ENCODE results near the gene GPI. TPM values are rescaled to one million over a fixed set of nuclear protein-coding genes. Genes with fewer than 3 reads are reported as not detected.

The GPI gene
- total RNA-seq, 1 donor from 2014 or later: 144 TPM

DNA sequence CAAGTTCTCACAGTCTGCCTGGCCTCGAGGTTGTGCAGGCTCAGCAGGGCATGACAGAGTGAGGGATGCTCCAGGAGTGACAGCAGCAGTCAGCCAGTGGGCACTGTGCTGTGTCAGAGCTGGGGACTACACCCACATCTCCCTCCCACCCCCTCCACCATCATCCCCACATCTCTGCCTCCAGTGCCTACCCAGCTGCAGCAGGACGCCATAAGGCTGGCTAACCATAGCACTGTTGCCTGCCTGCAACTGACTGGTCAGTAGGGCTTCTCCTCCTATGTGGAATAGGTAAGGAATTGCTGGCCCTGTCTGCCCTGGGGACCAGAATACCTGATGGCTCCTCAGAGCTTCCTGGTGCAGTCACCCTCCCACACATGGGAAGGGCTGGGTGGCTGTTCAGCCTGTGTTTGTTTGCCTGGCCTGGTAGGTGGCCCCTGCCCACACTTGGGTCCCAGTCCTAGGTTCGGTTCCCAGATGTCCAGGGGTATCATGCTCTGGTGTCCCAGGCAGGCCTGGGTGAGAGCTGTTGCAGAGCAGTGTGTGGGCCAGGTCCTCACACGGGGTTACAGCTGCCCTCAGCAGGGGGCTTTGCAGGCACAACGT, 15.7 kb downstream of the GPI start:
- Histone ChIP-seq H3K27me3 (no peaks in the 10 kb centered on the region), H3K4me3 (no peak overlapping the region), H3K36me3 (peaks cover 82% of the 10 kb centered on the region), H3K27ac (no peak overlapping the region), H3K9me3 (no peaks in the 10 kb centered on the region), H3K4me1 (no peaks in the 10 kb centered on the region)
- intact Hi-C loops (cut with DNase I): no loop called here
- DNase-seq: no peak
- TF ChIP-seq, protein P1, sequence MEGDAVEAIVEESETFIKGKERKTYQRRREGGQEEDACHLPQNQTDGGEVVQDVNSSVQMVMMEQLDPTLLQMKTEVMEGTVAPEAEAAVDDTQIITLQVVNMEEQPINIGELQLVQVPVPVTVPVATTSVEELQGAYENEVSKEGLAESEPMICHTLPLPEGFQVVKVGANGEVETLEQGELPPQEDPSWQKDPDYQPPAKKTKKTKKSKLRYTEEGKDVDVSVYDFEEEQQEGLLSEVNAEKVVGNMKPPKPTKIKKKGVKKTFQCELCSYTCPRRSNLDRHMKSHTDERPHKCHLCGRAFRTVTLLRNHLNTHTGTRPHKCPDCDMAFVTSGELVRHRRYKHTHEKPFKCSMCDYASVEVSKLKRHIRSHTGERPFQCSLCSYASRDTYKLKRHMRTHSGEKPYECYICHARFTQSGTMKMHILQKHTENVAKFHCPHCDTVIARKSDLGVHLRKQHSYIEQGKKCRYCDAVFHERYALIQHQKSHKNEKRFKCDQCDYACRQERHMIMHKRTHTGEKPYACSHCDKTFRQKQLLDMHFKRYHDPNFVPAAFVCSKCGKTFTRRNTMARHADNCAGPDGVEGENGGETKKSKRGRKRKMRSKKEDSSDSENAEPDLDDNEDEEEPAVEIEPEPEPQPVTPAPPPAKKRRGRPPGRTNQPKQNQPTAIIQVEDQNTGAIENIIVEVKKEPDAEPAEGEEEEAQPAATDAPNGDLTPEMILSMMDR (IDR thresholded peaks at IDR 0.05): no peak
- no peak for ATAC-seq

DNA sequence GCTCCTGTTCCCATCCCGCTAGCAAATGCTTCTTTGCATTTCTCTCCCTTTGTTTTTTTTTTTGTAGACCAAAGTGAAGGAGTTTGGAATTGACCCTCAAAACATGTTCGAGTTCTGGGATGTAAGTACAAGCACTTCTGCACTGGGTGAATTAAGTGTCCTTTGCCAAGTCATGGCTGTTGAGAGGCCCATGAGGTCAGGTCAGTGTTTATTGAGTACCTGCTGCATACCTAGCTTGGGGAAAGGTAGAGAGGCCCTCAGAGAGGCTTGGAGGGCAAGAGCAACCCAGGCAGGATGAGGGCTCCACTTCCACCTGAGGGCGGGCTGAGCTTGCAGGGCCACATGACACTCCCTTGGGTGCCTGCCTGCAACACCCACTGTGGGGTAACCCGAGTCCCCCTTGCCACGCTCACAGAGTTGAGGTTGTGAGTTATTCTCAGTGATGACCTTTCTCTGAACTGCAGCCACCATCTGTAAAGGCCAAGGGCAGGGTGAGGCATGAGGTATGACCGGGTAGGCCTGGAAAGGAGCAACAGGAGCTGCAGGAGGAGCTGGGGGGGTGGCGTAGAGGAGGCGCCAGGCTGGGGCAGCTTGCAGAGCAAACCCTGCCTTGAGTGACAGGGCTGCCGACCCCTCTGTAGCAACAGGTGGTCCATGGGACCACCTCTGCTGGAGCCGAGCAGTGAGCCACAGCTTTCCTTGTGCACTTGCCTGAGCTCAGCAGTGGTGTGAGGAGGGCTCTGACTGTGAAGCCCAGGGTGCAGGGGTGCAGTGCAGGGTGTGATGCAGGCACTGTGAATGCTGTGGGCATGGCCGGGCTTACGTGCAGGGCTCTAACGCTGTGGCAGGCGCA, 16.6 kb downstream of the GPI start:
- Histone ChIP-seq H3K36me3 (peaks cover 85% of the 10 kb centered on the region), H3K27ac (no peak overlapping the region), H3K9me3 (no peaks in the 10 kb centered on the region), H3K27me3 (no peaks in the 10 kb centered on the region), H3K4me3 (no peak overlapping the region), H3K4me1 (no peaks in the 10 kb centered on the region)
- intact Hi-C loops (cut with DNase I): no loop called here
- TF ChIP-seq, protein P1 (IDR thresholded peaks at IDR 0.05): no peak
- no peak for ATAC-seq
- DNase-seq: no peak

DNA sequence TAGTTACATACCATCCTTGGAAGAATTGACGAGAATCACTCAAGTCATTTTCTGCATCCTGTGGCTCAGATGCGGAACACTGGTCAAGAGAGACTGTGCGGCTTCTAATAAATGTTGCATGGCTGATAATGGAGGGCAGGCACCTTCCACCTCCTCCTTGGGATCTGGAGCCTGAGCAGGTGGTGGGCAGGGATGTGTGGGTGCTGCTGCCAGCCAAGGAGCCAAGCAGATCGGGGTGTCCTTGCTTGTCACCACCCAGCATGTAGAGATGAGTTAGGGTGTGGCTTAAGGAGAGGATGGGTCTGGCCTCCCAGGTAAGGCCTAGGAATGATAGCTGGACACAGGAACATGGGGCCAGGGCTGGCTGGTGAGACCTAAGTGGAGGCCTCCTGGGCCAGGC, 17.5 kb downstream of the GPI start:
- peaks cover 88% of the 10 kb centered on the region for H3K36me3 ChIP-seq
- no peaks in the 10 kb centered on the region for H3K9me3 ChIP-seq
- H3K27me3 ChIP-seq: no peaks in the 10 kb centered on the region
- TF ChIP-seq, protein P1 (IDR thresholded peaks at IDR 0.05): no peak
- no peak overlapping the region for H3K27ac ChIP-seq
- no peak overlapping the region for H3K4me3 ChIP-seq
- DNase-seq (no peak), ATAC-seq (no peak)
- intact Hi-C loops (cut with DNase I): no loop called here
- no peaks in the 10 kb centered on the region for H3K4me1 ChIP-seq

DNA sequence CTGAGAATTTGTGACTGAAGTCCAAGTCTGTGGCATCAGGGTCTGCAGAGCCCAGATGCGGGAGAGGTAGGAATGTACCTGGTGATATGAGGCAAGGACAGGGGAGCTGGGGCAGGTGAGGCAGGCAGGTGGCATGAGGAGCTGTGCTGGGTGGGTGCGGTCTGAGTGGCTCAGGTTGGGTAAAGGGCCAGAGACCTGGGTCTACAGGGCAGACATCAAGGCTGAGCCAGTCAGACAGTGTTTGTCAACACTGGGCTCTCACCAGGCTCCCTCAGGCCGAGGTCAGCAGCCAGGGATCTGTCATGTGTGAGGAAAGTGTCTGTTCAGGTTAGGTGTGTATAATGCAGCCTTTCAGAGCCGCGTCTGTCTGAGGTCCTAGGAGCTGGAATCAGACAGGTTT, 18.6 kb downstream of the GPI start:
- Histone ChIP-seq H3K4me1 (no peaks in the 10 kb centered on the region), H3K27ac (no peak overlapping the region), H3K9me3 (no peaks in the 10 kb centered on the region), H3K4me3 (no peak overlapping the region), H3K27me3 (no peaks in the 10 kb centered on the region), H3K36me3 (peaks cover 82% of the 10 kb centered on the region)
- TF ChIP-seq, protein P1 (IDR thresholded peaks at IDR 0.05): no peak
- intact Hi-C loops (cut with DNase I): no loop called here
- DNase-seq (no peak), ATAC-seq (no peak)

DNA sequence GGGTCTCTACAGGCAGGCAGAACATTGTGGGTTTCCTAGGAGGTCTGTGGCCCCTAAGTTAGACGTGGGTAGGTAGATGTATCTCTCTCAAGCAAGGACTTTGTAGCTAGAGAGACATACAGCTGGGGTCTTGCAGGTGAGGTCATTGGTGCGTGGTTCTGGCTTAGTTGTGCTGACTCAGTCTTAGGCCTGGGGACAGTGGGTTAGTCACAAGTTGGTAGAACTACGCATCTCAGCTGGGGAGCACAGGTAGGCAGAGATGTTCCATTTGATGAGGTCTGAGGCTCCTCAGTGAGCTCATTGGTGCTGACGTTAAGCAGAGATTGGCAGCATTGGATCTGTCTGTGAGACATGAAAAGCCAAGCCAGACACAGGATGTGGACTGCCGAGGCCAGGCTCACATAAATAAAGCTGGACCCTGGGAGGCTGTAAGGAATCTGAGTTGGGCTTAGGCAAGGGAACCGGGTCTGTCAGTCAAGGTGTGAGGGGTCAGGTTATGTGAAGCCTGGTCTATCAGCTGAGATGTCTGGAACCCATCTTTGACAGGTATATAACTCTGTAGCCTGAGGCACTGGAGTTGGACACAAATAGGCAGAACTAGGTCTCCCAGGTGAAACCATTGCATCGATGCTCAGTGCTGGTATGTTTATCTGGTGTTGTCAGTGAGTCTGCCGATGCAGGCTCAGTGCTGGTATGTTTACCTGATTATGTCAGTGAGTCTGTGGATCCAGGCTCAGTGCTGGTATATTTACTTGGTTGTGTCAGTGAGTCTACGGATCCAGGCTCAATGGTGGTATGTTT, 21.8 kb downstream of the GPI start:
- Histone ChIP-seq H3K9me3 (no peaks in the 10 kb centered on the region), H3K4me1 (no peaks in the 10 kb centered on the region), H3K4me3 (no peak overlapping the region), H3K36me3 (peaks cover 77% of the 10 kb centered on the region), H3K27ac (no peak overlapping the region), H3K27me3 (no peaks in the 10 kb centered on the region)
- ATAC-seq (no peak), DNase-seq (no peak)
- intact Hi-C loops (cut with DNase I): no loop called here
- TF ChIP-seq, protein P1 (IDR thresholded peaks at IDR 0.05): no peak

All from upper lobe of right lung (tissue), 1 donor.